IMR-90 (cell line): ENCODE results near the gene RAB40C. TPM values are rescaled to one million over a fixed set of nuclear protein-coding genes. Genes with fewer than 3 reads are reported as not detected.

ENCODE experiments used
- ATAC-seq: fragments of 200-7000 bp; cut with Tn5 transposase; 2 replicates; pipeline ENCODE4 v1.9.1; 2020; ENCODE audit warnings: low read depth, mild to moderate bottlenecking, moderate library complexity
- BruUV-seq: library from RNA; stranded (reverse); fragments of 400-500 nt; replicated peaks from 2 replicates; lab custom pipeline; 2021; lab: Mats Ljungman, UMichigan
- CTCF ChIA-PET: fragments of 300-600 bp; formaldehyde crosslinking; extraction: SDS; loops from one replicate; lab custom pipeline; 2021; ENCODE audit warnings: antibody characterized with exemption; lab: Yijun Ruan, JAX
- POLR2A ChIA-PET: fragments of 300-600 bp; sonication (Branson Sonifier 250); formaldehyde crosslinking; loops from one replicate; lab custom pipeline; 2022; ENCODE audit warnings: antibody characterized with exemption; ENCODE audit not compliant: unreplicated experiment; lab: Charles Lee
- DNase-seq: peaks from one replicate; pipeline ENCODE4 v3.0.0; 2013
- H2AFZ ChIP-seq: replicated peaks from 2 replicates; pipeline ENCODE3; 2013; ENCODE audit warnings: low read length, mild to moderate bottlenecking; ENCODE audit not compliant: poor library complexity
- H2AK5ac ChIP-seq: 2 replicates; pipeline ENCODE4 v1.6.1; 2013; ENCODE audit warnings: low read depth, low read length, inconsistent platforms
- H2AK9ac ChIP-seq: replicated peaks from 2 replicates; pipeline ENCODE3; 2013; ENCODE audit warnings: mild to moderate bottlenecking, low read depth, low read length, moderate library complexity; ENCODE audit not compliant: poor library complexity
- H2BK120ac ChIP-seq: 2 replicates; pipeline ENCODE4 v1.6.1; 2013; ENCODE audit warnings: low read depth, low read length, inconsistent platforms
- H2BK15ac ChIP-seq: 3 replicates; pipeline ENCODE4 v1.6.1; 2013; ENCODE audit warnings: low read depth, low read length, inconsistent platforms
- H2BK20ac ChIP-seq: 2 replicates; pipeline ENCODE4 v1.6.1; 2013; ENCODE audit warnings: low read depth, mild to moderate bottlenecking, inconsistent platforms, low read length, moderate library complexity
- H2BK5ac ChIP-seq: 2 replicates; pipeline ENCODE4 v1.6.1; 2013; ENCODE audit warnings: mild to moderate bottlenecking, low read depth, low read length, inconsistent platforms; ENCODE audit not compliant: poor library complexity, severe bottlenecking
- H3K14ac ChIP-seq: replicated peaks from 2 replicates; pipeline ENCODE4 v1.6.1; 2013; ENCODE audit warnings: low read depth, low read length, inconsistent platforms
- H3K18ac ChIP-seq: 2 replicates; pipeline ENCODE4 v1.6.1; 2013; ENCODE audit warnings: low read depth, low read length, control low read depth
- H3K23ac ChIP-seq: 2 replicates; pipeline ENCODE4 v1.6.1; 2013; ENCODE audit warnings: low read depth, low read length, inconsistent platforms
- H3K27ac ChIP-seq: 2 replicates; pipeline ENCODE4 v1.5.1; 2013; ENCODE audit warnings: mild to moderate bottlenecking, control low read depth, low read length; ENCODE audit not compliant: insufficient read depth
- H3K27me3 ChIP-seq: 2 replicates; pipeline ENCODE4 v1.6.1; 2013; ENCODE audit warnings: low read length; ENCODE audit not compliant: control insufficient read depth, insufficient read depth
- H3K36me3 ChIP-seq: 2 replicates; pipeline ENCODE4 v1.6.1; 2013; ENCODE audit warnings: low read length, mixed read lengths; ENCODE audit not compliant: control insufficient read depth, insufficient read depth
- H3K4ac ChIP-seq: 2 replicates; pipeline ENCODE4 v1.6.1; 2013; ENCODE audit warnings: low read depth, low read length, inconsistent platforms
- H3K4me1 ChIP-seq: 2 replicates; pipeline ENCODE4 v1.6.1; 2013; ENCODE audit warnings: low read length, mixed read lengths; ENCODE audit not compliant: control insufficient read depth, insufficient read depth
- H3K4me2 ChIP-seq: 2 replicates; pipeline ENCODE4 v1.6.1; 2013; ENCODE audit warnings: low read depth, mild to moderate bottlenecking, control low read depth, low read length, moderate library complexity
- H3K4me3 ChIP-seq: 2 replicates; pipeline ENCODE4 v1.5.1; 2013; ENCODE audit warnings: low read depth, mild to moderate bottlenecking, control low read depth, low read length, moderate library complexity; ENCODE audit not compliant: insufficient read depth
- H3K56ac ChIP-seq: 2 replicates; pipeline ENCODE4 v1.6.1; 2013; ENCODE audit warnings: low read length, inconsistent platforms; ENCODE audit not compliant: insufficient read depth; ENCODE audit errors: extremely low read depth
- H3K79me1 ChIP-seq, 2 experiments: 2 replicates each; pipeline ENCODE4 v1.6.1; 2013; ENCODE audit warnings: low read length in 2 of 2, inconsistent platforms in 1 of 2, low read depth in 1 of 2
- H3K9ac ChIP-seq: 2 replicates; pipeline ENCODE4 v1.6.1; 2013; ENCODE audit warnings: low read depth, low read length, control low read depth
- H3K9me1 ChIP-seq: 2 replicates; pipeline ENCODE4 v1.6.1; 2013; ENCODE audit warnings: low read length, inconsistent platforms; ENCODE audit not compliant: insufficient read depth
- H3K9me3 ChIP-seq: 2 replicates; pipeline ENCODE4 v1.6.1; 2013; ENCODE audit warnings: low read length; ENCODE audit not compliant: control insufficient read depth, insufficient read depth
- H4K20me1 ChIP-seq: 2 replicates; pipeline ENCODE4 v1.6.1; 2013; ENCODE audit warnings: low read length, inconsistent platforms; ENCODE audit not compliant: insufficient read depth
- H4K5ac ChIP-seq: 2 replicates; pipeline ENCODE4 v1.6.1; 2013; ENCODE audit warnings: mild to moderate bottlenecking, low read depth, low read length, control low read depth
- H4K8ac ChIP-seq, 2 experiments: 2 replicates each; pipeline ENCODE4 v1.6.1; 2013; ENCODE audit warnings: low read depth in 2 of 2, low read length in 2 of 2, control low read depth in 1 of 2, inconsistent platforms in 1 of 2
- H4K91ac ChIP-seq: 2 replicates; pipeline ENCODE4 v1.6.1; 2013; ENCODE audit warnings: low read depth, low read length, inconsistent platforms; ENCODE audit not compliant: insufficient read depth
- BHLHE40 ChIP-seq: fragments of 150-350 bp; IDR thresholded peaks from 2 replicates; pipeline ENCODE4 v1.6.1; 2016; ENCODE audit warnings: mild to moderate bottlenecking, low read depth, low read length
- CHD1 ChIP-seq: IDR thresholded peaks from 2 replicates; pipeline ENCODE4 v1.6.1; 2012; ENCODE audit warnings: low read depth, low read length, improper control_type of control experiment
- FOS ChIP-seq: fragments of 150-350 bp; IDR thresholded peaks from 2 replicates; pipeline ENCODE4 v1.6.1; 2016; ENCODE audit warnings: low read depth, low read length
- MAFK ChIP-seq: IDR thresholded peaks from 2 replicates; pipeline ENCODE4 v1.6.1; 2012; ENCODE audit warnings: low read depth, low read length, improper control_type of control experiment
- MXI1 ChIP-seq: IDR thresholded peaks from 2 replicates; pipeline ENCODE4 v1.6.1; 2012; ENCODE audit warnings: low read depth, mild to moderate bottlenecking, low read length, moderate library complexity, borderline replicate concordance
- POLR2A ChIP-seq: IDR thresholded peaks from 2 replicates; pipeline ENCODE4 v1.6.1; 2012; ENCODE audit warnings: mild to moderate bottlenecking, low read depth, low read length
- RCOR1 ChIP-seq: IDR thresholded peaks from 2 replicates; pipeline ENCODE4 v1.6.1; 2012; ENCODE audit warnings: mild to moderate bottlenecking, low read length, improper control_type of control experiment; ENCODE audit not compliant: insufficient replicate concordance
- RFX5 ChIP-seq: IDR thresholded peaks from 2 replicates; pipeline ENCODE4 v1.8.0; 2012; ENCODE audit warnings: low read depth, mild to moderate bottlenecking, low read length, moderate library complexity
- SMC3 ChIP-seq: fragments of 150-350 bp; IDR thresholded peaks from 2 replicates; pipeline ENCODE4 v1.6.1; 2016; ENCODE audit warnings: low read depth, mild to moderate bottlenecking, antibody characterized with exemption, low read length, moderate library complexity
- USF2 ChIP-seq: fragments of 150-350 bp; IDR thresholded peaks from 2 replicates; pipeline ENCODE4 v1.6.1; 2017; ENCODE audit warnings: mild to moderate bottlenecking, antibody characterized with exemption, low read length, low read depth
- WGBS, 2 experiments: methylation state at CpG; one replicate each; pipeline versions ENCODE4 v1.1.5 to v1.1.7; 2013; ENCODE audit warnings: missing lambda C conversion rate in 2 of 2; ENCODE audit not compliant: insufficient read length in 1 of 2; ENCODE audit errors: extremely low coverage in 2 of 2; 5-methylcytosine and 5-hydroxymethylcytosine counted together
- dilution Hi-C: fragments of 300-500 bp; cut with HindIII; formaldehyde crosslinking; loops from one replicate; pipeline ENCODE4 v1.14.3; 2018; ENCODE audit warnings: low sequenced_read_pairs; ENCODE audit not compliant: unreplicated experiment
- in situ Hi-C: fragments of 300-500 bp; cut with MboI; formaldehyde crosslinking; loops from 3 replicates; pipeline ENCODE4 v1.14.3; 2019; ENCODE audit warnings: low sequenced_read_pairs, inconsistent platforms, mixed read lengths
- intact Hi-C: fragments of 100-400 bp; cut with micrococcal nuclease; formaldehyde crosslinking; loops from 2 replicates; pipeline ENCODE4 v1.10.0; 2022
- polyA plus RNA-seq, 3 experiments: library from polyadenylated mRNA; depleted of rRNA; stranded (reverse); fragments of >200 nt; gene quantifications; 2 replicates each; pipeline ENCODE4 v1.2.3, GENCODE V29; 2012; ENCODE audit warnings: low replicate concordance in 1 of 3
- total RNA-seq: library from RNA; depleted of rRNA; stranded (reverse); fragments of >200 nt; gene quantifications from 2 replicates; pipeline ENCODE4 v1.2.3, GENCODE V29; 2012
- TF ChIP-seq, protein P1 (sequence below): conservative IDR thresholded peaks from 2 replicates; pipeline ENCODE4 v1.5.1; 2012; ENCODE audit warnings: mild to moderate bottlenecking, low read depth, low read length, improper control_type of control experiment
- TF ChIP-seq, protein P2 (sequence below): fragments of 150-350 bp; IDR thresholded peaks from 2 replicates; pipeline ENCODE4 v1.6.1; 2016; ENCODE audit warnings: low read depth, mild to moderate bottlenecking, low read length, moderate library complexity, borderline replicate concordance

RAB40C gene
- total and polyA plus RNA-seq, 2 of the 4 experiments (the other 2 are of a cell fraction) = 6.8 to 13.7 TPM

GRCh38 chr16:565419-566330 is 24.2 kb upstream of the RAB40C start:
- Histone ChIP-seq H2AK9ac (peak overlapping the region; percentile 22), H3K36me3 (no peaks in the 10 kb centered on the region), H3K9me3 (no peaks in the 10 kb centered on the region), H2BK120ac (peak overlapping the region; percentile 27; the same call in 1 of the 2 replicates), H2BK15ac (no peak overlapping the region), H3K23ac (no peak overlapping the region), H3K14ac (0 out of 2 replicates have a peak overlapping the region, but pooled peaks have one; percentile 8), H4K5ac (peak overlapping the region; percentile 9; the same call in 1 of the 2 replicates), H4K20me1 (peaks cover 6% of the 10 kb centered on the region; the same call in 1 of the 2 replicates), H3K4me2 (no peak overlapping the region), H3K79me1 (peaks cover 0 to 7% of the 10 kb centered on the region in 2 experiments; a peak in 2 of 4 replicates), H3K27ac (no peak overlapping the region), H3K27me3 (peaks cover 21% of the 10 kb centered on the region), H3K56ac (no peak overlapping the region), H2BK20ac (no peak overlapping the region), H3K9ac (no peak overlapping the region), H3K4ac (no peak overlapping the region), H4K91ac (no peak overlapping the region; the same call in 1 of the 2 replicates), H3K4me3 (no peak overlapping the region), H3K18ac (no peak overlapping the region), H2AFZ (peak overlapping the region; percentile 69), H3K9me1 (peaks cover 4% of the 10 kb centered on the region), H2BK5ac (no peak overlapping the region), H2AK5ac (0 out of 2 replicates have a peak overlapping the region, but pooled peaks have one; percentile 23), H4K8ac (peak overlapping the region; percentile 93 to 94; a peak in 2 of 4 replicates), H3K4me1 (peaks cover 19% of the 10 kb centered on the region)
- dilution Hi-C loops = no loop called here
- in situ Hi-C loops = no loop called here
- BruUV-seq = no TSS peak
- ChIA-PET CTCF (no interaction called here), POLR2A (interaction anchor here (0.6 kb wide), 1 partner anchor 157 kb away, joined by 3 read pairs; no protein-coding TSS in a partner anchor)
- TF ChIP-seq USF2 (no peak), RCOR1 (no peak), MAFK (no peak), CHD1 (no peak), FOS (no peak), MXI1 (no peak), SMC3 (no peak), RFX5 (no peak), BHLHE40 (no peak), POLR2A (no peak)
- TF ChIP-seq, protein P1, sequence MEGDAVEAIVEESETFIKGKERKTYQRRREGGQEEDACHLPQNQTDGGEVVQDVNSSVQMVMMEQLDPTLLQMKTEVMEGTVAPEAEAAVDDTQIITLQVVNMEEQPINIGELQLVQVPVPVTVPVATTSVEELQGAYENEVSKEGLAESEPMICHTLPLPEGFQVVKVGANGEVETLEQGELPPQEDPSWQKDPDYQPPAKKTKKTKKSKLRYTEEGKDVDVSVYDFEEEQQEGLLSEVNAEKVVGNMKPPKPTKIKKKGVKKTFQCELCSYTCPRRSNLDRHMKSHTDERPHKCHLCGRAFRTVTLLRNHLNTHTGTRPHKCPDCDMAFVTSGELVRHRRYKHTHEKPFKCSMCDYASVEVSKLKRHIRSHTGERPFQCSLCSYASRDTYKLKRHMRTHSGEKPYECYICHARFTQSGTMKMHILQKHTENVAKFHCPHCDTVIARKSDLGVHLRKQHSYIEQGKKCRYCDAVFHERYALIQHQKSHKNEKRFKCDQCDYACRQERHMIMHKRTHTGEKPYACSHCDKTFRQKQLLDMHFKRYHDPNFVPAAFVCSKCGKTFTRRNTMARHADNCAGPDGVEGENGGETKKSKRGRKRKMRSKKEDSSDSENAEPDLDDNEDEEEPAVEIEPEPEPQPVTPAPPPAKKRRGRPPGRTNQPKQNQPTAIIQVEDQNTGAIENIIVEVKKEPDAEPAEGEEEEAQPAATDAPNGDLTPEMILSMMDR = no peak
- TF ChIP-seq, protein P2, sequence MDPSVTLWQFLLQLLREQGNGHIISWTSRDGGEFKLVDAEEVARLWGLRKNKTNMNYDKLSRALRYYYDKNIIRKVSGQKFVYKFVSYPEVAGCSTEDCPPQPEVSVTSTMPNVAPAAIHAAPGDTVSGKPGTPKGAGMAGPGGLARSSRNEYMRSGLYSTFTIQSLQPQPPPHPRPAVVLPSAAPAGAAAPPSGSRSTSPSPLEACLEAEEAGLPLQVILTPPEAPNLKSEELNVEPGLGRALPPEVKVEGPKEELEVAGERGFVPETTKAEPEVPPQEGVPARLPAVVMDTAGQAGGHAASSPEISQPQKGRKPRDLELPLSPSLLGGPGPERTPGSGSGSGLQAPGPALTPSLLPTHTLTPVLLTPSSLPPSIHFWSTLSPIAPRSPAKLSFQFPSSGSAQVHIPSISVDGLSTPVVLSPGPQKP = no peak
- DNase-seq (peak; percentile 3), ATAC-seq (no peak)
- WGBS, 2 experiments = 40% methylated on average over 14 of the region's 35 CpGs; no CpG with 5 or more reads in 1 of the 2 experiments
- intact Hi-C loops = no loop called here
